MM.1S (cell line): ENCODE measurements around the gene ARHGEF10L.

Source experiments
- DNase-seq: peaks from one replicate; pipeline ENCODE4 v3.0.0-alpha.2; 2015
- H2AFZ ChIP-seq: fragments of 300-600 bp; sonication (generic); 2 replicates; pipeline ENCODE4 v1.6.0; 2016; ENCODE audit warnings: antibody characterized with exemption, low read length
- H3F3A ChIP-seq: fragments of 300-600 bp; sonication (generic); 2 replicates; pipeline ENCODE4 v1.6.1; 2016; ENCODE audit warnings: mild to moderate bottlenecking, antibody characterized with exemption, low read length, moderate library complexity, mixed read lengths; ENCODE audit not compliant: insufficient read depth
- H3K27ac ChIP-seq: fragments of 300-600 bp; sonication (generic); 2 replicates; pipeline ENCODE4 v1.5.1; 2016; ENCODE audit warnings: mild to moderate bottlenecking, low read length
- H3K27me3 ChIP-seq: fragments of 300-600 bp; sonication (generic); replicated peaks from 2 replicates; pipeline ENCODE4 v1.6.0; 2016; ENCODE audit warnings: low read length; ENCODE audit not compliant: insufficient read depth
- H3K36me3 ChIP-seq: fragments of 300-600 bp; sonication (generic); replicated peaks from 2 replicates; pipeline ENCODE4 v1.6.1; 2016; ENCODE audit warnings: mild to moderate bottlenecking, low read length, mixed read lengths; ENCODE audit not compliant: insufficient read depth
- H3K4me1 ChIP-seq: fragments of 300-600 bp; sonication (generic); 2 replicates; pipeline ENCODE4 v1.6.1; 2016; ENCODE audit warnings: low read length, mixed read lengths
- H3K4me2 ChIP-seq: fragments of 300-600 bp; sonication (generic); 2 replicates; pipeline ENCODE4 v1.6.0; 2016; ENCODE audit warnings: low read depth, low read length
- H3K4me3 ChIP-seq: fragments of 300-600 bp; sonication (generic); 2 replicates; pipeline ENCODE4 v1.5.1; 2016; ENCODE audit warnings: low read length, mixed read lengths
- H3K79me2 ChIP-seq: fragments of 300-600 bp; sonication (generic); 2 replicates; pipeline ENCODE4 v1.6.1; 2016; ENCODE audit warnings: mixed run types, low read length, mixed read lengths
- H3K9ac ChIP-seq: fragments of 300-600 bp; sonication (generic); 2 replicates; pipeline ENCODE4 v1.6.1; 2016; ENCODE audit warnings: low read length, mixed read lengths
- H3K9me2 ChIP-seq: fragments of 300-600 bp; sonication (generic); replicated peaks from 2 replicates; pipeline ENCODE4 v1.6.1; 2016; ENCODE audit warnings: mild to moderate bottlenecking, low read length, mixed read lengths; ENCODE audit not compliant: insufficient read depth
- H3K9me3 ChIP-seq: fragments of 300-600 bp; sonication (generic); replicated peaks from 2 replicates; pipeline ENCODE4 v1.6.1; 2016; ENCODE audit warnings: mild to moderate bottlenecking, low read length, mixed read lengths; ENCODE audit not compliant: insufficient read depth
- H4K20me1 ChIP-seq: fragments of 300-600 bp; sonication (generic); 2 replicates; pipeline ENCODE4 v1.6.1; 2016; ENCODE audit warnings: mild to moderate bottlenecking, low read length, moderate library complexity, mixed read lengths; ENCODE audit not compliant: insufficient read depth
- EZH2 ChIP-seq: fragments of 300-600 bp; sonication (generic); optimal IDR thresholded peaks from 2 replicates; pipeline ENCODE3; 2017; ENCODE audit warnings: low read depth, mild to moderate bottlenecking, antibody characterized with exemption, low read length, mixed read lengths
- EZH2phosphoT487 ChIP-seq: fragments of 300-600 bp; sonication (generic); IDR thresholded peaks from 2 replicates; pipeline ENCODE4 v1.6.1; 2018; ENCODE audit warnings: antibody characterized with exemption, low read length
- TF ChIP-seq, protein P1 (sequence below): fragments of 300-600 bp; sonication (generic); IDR thresholded peaks from 2 replicates; pipeline ENCODE4 v1.5.1; 2016; ENCODE audit warnings: antibody characterized with exemption, low read length, mixed read lengths

The ARHGEF10L gene

DNA sequence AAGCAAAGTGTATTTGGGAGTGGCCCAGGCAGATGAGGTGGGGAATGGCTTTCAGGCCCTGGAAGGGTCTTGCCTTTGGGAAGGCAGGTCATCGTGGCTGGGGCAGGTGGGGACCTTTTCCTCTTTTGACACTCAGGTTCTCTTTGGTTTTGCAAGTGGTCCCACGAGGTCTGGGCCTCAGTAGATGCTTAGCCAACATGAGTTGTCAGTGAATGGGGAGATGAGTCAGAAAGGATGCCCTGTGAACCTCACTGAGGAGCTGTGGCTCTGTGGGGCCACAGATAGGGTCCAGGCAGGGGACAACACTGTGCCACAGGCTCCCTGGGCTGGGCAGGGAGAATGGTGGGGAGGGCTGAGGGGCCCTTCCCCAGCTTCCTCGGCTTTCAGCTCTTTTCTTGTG, 19.0 kb downstream of the ARHGEF10L start:
- H3F3A ChIP-seq: no peaks in the 10 kb centered on the region
- no peak for DNase-seq
- H3K4me3 ChIP-seq: no peak overlapping the region
- no peak overlapping the region for H3K27ac ChIP-seq
- H3K79me2 ChIP-seq: no peaks in the 10 kb centered on the region
- no peaks in the 10 kb centered on the region for H3K36me3 ChIP-seq
- no peak overlapping the region for H3K4me2 ChIP-seq
- no peak for TF ChIP-seq EZH2
- TF ChIP-seq, protein P1, sequence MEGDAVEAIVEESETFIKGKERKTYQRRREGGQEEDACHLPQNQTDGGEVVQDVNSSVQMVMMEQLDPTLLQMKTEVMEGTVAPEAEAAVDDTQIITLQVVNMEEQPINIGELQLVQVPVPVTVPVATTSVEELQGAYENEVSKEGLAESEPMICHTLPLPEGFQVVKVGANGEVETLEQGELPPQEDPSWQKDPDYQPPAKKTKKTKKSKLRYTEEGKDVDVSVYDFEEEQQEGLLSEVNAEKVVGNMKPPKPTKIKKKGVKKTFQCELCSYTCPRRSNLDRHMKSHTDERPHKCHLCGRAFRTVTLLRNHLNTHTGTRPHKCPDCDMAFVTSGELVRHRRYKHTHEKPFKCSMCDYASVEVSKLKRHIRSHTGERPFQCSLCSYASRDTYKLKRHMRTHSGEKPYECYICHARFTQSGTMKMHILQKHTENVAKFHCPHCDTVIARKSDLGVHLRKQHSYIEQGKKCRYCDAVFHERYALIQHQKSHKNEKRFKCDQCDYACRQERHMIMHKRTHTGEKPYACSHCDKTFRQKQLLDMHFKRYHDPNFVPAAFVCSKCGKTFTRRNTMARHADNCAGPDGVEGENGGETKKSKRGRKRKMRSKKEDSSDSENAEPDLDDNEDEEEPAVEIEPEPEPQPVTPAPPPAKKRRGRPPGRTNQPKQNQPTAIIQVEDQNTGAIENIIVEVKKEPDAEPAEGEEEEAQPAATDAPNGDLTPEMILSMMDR: no peak
- no peak for TF ChIP-seq EZH2phosphoT487
- H2AFZ ChIP-seq: no peak overlapping the region
- H3K9me3 ChIP-seq: no peaks in the 10 kb centered on the region
- no peaks in the 10 kb centered on the region for H3K4me1 ChIP-seq
- peaks cover 76% of the 10 kb centered on the region for H3K27me3 ChIP-seq
- no peaks in the 10 kb centered on the region for H3K9me2 ChIP-seq
- no peaks in the 10 kb centered on the region for H4K20me1 ChIP-seq
- H3K9ac ChIP-seq: no peak overlapping the region

DNA sequence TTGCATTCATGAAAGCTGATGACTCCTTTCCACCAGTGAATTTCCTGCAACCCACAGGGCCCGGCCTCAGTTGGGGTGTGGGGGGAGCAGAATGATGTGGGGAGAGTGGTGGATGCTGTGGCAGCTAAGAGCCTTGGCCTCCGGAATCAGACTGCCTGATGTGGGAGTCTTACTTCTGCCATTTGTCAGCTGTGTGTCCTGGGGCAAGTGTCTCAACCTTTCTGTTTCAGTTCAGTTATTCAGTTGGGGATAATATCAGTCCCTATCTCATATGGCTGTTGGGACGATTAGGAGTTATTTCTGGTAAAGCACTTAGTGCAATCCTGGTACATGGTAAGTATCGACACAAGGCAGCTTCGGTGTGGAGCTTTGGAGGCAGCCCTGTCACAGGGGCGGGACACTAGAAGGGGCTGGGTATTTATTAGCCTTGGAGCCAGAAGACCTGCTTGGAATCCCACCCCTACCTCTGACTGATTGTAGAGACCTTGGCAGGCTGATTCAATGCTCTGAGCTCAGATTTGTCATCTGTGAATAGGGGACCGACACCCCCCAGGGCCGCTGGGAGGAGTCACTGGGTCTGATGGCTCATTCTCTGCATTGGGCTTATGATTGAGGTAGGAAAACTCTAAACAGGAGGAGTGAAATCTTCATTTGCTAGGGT, 19.6 kb downstream of the ARHGEF10L start:
- no peak overlapping the region for H3K27ac ChIP-seq
- DNase-seq: no peak
- peaks cover 77% of the 10 kb centered on the region for H3K27me3 ChIP-seq
- H3K9ac ChIP-seq: no peak overlapping the region
- no peaks in the 10 kb centered on the region for H3K36me3 ChIP-seq
- TF ChIP-seq, protein P1: no peak
- TF ChIP-seq EZH2: no peak
- TF ChIP-seq EZH2phosphoT487: no peak
- H3K4me1 ChIP-seq: no peaks in the 10 kb centered on the region
- no peaks in the 10 kb centered on the region for H4K20me1 ChIP-seq
- no peaks in the 10 kb centered on the region for H3F3A ChIP-seq
- no peaks in the 10 kb centered on the region for H3K9me3 ChIP-seq
- no peak overlapping the region for H3K4me2 ChIP-seq
- H3K9me2 ChIP-seq: no peaks in the 10 kb centered on the region
- no peak overlapping the region for H3K4me3 ChIP-seq
- H3K79me2 ChIP-seq: no peaks in the 10 kb centered on the region
- no peak overlapping the region for H2AFZ ChIP-seq

DNA sequence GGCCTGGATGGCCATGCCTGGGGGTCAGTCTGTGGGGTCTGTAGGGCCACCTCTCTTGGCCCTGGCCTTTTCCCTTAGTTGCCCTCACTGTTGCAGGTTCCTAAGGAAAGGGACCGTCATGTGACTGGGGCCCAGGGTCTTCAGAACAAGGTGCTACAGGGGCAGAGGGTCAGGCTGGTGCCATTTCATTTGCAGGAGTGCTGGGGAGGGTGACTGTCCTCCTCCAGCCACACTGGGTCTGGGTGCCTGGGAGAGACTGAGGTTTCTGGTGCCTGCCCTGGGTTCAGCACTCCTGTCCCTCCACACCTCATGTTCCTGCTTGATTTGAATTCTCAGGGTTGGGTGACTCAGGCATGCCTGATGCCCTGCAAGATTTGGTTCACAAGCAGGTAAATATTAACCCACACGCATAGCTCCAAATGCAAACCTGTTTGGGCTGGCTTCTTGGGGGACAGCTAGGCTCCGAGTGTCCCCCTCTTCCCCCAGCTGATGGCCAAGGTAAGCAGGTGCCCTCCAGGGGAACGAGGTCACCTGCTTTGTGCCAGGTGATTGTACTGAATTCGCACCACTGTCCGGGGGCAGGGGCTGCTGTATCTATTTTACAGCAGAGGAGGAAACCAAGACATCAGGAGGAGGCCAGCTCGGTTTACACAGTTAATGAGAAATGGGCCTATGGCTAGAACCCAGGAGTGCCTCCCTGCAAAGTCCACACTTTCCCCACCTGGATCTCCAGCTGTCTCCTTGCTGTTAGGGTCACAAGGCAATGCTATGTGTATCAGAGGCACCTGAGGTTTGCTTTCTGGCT, 20.3 kb downstream of the ARHGEF10L start:
- Histone ChIP-seq H3K27me3 (peaks cover 80% of the 10 kb centered on the region), H3K79me2 (no peaks in the 10 kb centered on the region), H3K4me3 (no peak overlapping the region), H3K9me3 (no peaks in the 10 kb centered on the region), H3K4me2 (no peak overlapping the region), H3K4me1 (no peaks in the 10 kb centered on the region), H3K9ac (no peak overlapping the region), H2AFZ (no peak overlapping the region), H3F3A (no peaks in the 10 kb centered on the region), H3K27ac (no peak overlapping the region), H3K9me2 (no peaks in the 10 kb centered on the region), H4K20me1 (no peaks in the 10 kb centered on the region), H3K36me3 (no peaks in the 10 kb centered on the region)
- no peak for TF ChIP-seq EZH2
- TF ChIP-seq EZH2phosphoT487: no peak
- TF ChIP-seq, protein P1: no peak
- no peak for DNase-seq
